ENCODE measurements around the gene PTCD1. TPM values are rescaled to one million over a fixed set of nuclear protein-coding genes. Genes with fewer than 3 reads are reported as not detected.

PTCD1 gene
- total and polyA plus RNA-seq, 9 of the 15 experiments (the other 6 are each of a cell fraction or from before 2014, with no cell fraction given): 0.46 to 17.1 (median 6.2) TPM

DNA sequence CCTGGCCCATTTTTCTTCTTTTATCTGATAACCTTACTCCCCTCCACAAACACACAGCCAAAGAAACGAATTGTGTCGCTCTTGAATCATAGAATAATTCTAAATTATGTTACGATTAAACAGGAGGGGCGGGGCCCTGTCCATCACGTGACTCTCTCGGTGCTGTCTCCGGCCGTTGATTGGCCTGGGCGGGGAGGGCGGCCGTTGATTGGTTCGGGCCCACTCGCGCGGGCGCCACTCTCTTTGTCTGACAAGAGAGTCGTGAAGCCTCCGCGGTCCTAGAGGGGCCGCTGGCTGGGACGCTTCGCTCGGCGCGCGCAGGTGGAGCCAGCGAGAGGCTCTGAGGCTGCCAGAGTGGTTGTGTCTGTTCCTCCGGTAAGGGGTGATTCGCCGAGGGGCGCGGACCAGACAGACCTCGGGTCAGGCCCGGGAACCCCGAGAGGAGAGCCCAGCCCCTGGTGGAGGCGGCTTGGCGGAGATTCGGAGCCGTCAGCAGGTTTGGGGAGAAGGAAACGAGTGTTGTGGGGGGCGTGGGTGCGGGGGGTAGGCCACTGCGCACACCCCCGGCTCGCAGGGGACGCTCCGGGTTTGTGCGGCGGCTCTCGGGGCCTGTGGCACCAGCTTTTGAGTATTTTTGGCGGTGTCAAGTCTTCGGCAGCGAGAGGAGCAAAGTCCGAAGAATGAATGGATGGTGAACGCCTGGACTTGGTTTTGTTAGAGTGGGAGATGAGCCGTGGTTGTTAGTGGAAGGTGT is 34.1 kb upstream of the PTCD1 start, which contains the start of gene ZNF789:
ZNF789 (plus strand) TSS at position 330 of the 754 bp plus-strand sequence. CDS start 3,567 bp downstream, outside the sequence.
- no TSS peak for BruUV-seq (replicated peaks)
- in situ Hi-C loops (cut with MboI): no loop called here
- ChIA-PET POLR2A (interaction anchor here (0.7 to 1.7 kb wide), 10 partner anchors 10 to 85 kb away, joined by 3 to 8 read pairs (median 3); partner anchors contain the start of genes ZKSCAN5, ZNF394 and ZNF655), CTCF (ENCODE audit: low intra/inter-chr PET ratio) (no interaction called here)
- no peaks in the 10 kb centered on the region for H3K27me3 ChIP-seq (ENCODE audit: control insufficient read depth in 2 of 2, insufficient read depth in 2 of 2, low read length in 2 of 2)
- H3K4me1 ChIP-seq (replicated peaks in 1 of 2; ENCODE audit: control insufficient read depth in 2 of 2, insufficient read depth in 2 of 2, low read length in 2 of 2): peaks cover 7 to 19% of the 10 kb centered on the region in 2 experiments; a peak in 4 of 5 replicates
- H3K27ac ChIP-seq (ENCODE audit: extremely low read depth, low read depth, low read length): peak within 1 kb of the TSS; percentile 92
- peak within 1 kb of the TSS; percentile 92 for H3K4me3 ChIP-seq
- DNase-seq (ENCODE audit: extremely low read depth in 1 of 4, low spot score in 3 of 4): peak; percentile 99 to 100 (median 99)
- WGBS (ENCODE audit: insufficient coverage, low coverage, missing lambda C conversion rate): 1% methylated on average over 54 of the region's 56 CpGs
- H3K79me2 ChIP-seq (ENCODE audit: control insufficient read depth, insufficient read depth, low read length): peaks cover 54% of the 10 kb centered on the region
- H3K9me1 ChIP-seq (ENCODE audit: control insufficient read depth, insufficient read depth, low read length): no peaks in the 10 kb centered on the region
- no peaks in the 10 kb centered on the region; the same call in 1 of the 2 replicates for H4K20me1 ChIP-seq (replicated peaks; ENCODE audit: control insufficient read depth, insufficient read depth, low read length)
- ATAC-seq: peak; percentile 97
- peaks cover 29% of the 10 kb centered on the region for H3K36me3 ChIP-seq (ENCODE audit: control insufficient read depth, insufficient read depth, low read length)
- H3K4me2 ChIP-seq (ENCODE audit: insufficient read depth, low read length): peak within 1 kb of the TSS; percentile 95
- intact Hi-C loops (cut with micrococcal nuclease): loop anchor here (1.0 to 10.0 kb wide), 2 partner anchors 28 to 82 kb away; partner anchors contain the start of genes FAM200A, ZNF394 and ZNF655
- H3K9me3 ChIP-seq (replicated peaks; ENCODE audit: control insufficient read depth, insufficient read depth, low read depth, low read length): no peaks in the 10 kb centered on the region
- peak within 1 kb of the TSS; percentile 85 to 97 for H3K9ac ChIP-seq (ENCODE audit: insufficient read depth in 1 of 2, low read depth in 2 of 2, low read length in 2 of 2)
- H2AFZ ChIP-seq (ENCODE audit: low read depth, low read length): peak within 1 kb of the TSS; percentile 91
- FAIRE-seq: peak; percentile 97
- no peak for TF ChIP-seq ZNF24 (IDR thresholded peaks at IDR 0.05)
- no peak for TF ChIP-seq IRF2 (CRISPR knock-in tag; IDR thresholded peaks at IDR 0.05)
- TF ChIP-seq NCOA4 (IDR thresholded peaks at IDR 0.05; ENCODE audit: partially characterized antibody): peak; percentile 33
- TF ChIP-seq, protein P1, sequence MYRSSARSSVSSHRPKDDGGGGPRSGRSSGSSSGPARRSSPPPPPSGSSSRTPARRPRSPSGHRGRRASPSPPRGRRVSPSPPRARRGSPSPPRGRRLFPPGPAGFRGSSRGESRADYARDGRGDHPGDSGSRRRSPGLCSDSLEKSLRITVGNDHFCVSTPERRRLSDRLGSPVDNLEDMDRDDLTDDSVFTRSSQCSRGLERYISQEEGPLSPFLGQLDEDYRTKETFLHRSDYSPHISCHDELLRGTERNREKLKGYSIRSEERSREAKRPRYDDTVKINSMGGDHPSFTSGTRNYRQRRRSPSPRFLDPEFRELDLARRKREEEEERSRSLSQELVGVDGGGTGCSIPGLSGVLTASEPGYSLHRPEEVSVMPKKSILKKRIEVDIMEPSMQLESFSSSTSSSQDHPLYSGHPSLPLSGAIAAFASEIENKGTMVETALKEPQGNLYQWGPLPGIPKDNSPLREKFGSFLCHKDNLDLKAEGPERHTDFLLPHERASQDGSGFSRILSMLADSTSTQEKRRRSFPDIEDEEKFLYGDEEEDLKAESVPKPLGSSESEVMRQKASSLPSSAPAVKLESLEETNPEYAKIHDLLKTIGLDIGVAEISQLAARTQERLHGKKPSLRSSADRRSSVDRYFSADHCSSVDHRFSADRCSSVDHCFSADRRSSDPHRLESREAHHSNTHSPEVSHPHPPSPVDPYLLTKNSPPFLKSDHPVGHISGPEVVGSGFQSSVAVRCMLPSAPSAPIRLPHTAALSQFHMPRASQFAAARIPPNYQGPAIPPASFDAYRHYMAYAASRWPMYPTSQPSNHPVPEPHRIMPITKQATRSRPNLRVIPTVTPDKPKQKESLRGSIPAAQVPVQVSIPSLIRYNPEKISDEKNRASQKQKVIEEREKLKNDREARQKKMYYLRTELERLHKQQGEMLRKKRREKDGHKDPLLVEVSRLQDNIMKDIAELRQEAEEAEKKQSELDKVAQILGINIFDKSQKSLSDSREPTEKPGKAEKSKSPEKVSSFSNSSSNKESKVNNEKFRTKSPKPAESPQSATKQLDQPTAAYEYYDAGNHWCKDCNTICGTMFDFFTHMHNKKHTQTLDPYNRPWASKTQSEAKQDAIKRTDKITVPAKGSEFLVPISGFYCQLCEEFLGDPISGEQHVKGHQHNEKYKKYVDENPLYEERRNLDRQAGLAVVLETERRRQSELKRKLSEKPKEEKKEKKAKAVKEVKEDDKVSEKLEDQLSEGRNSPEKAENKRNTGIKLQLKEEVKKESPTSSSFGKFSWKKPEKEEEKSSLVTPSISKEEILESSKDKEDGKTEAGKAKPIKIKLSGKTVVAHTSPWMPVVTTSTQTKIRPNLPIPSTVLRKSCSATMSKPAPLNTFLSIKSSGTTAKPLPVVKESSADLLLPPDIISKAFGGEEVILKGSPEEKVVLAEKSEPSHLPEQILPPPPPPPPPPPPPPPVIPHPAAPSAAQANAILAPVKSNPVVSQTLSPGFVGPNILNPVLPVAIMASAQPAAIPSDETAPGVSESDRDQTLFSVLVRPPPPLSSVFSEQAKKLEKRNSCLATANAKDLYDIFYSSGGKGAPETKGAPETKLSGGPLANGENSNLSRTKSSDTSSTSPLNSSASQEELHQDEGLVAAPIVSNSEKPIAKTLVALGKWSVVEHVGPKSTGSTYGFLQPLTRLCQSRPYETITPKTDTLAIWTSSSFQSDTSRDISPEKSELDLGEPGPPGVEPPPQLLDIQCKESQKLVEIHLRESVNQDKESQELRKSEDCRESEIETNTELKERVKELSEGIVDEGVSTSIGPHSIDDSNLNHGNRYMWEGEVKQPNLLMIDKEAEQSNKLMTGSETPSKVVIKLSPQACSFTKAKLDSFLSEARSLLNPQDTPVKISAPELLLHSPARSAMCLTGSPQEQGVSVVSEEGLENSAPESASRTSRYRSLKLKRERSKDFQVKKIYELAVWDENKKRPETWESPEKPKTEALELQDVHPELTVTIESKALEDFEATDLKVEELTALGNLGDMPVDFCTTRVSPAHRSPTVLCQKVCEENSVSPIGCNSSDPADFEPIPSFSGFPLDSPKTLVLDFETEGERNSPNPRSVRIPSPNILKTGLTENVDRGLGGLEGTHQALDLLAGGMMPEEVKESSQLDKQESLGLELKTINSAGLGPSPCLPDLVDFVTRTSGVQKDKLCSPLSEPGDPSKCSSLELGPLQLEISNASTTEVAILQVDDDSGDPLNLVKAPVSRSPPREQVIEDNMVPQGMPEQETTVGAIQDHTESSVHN (IDR thresholded peaks at IDR 0.05; ENCODE audit: borderline replicate concordance in 1 of 2, low read depth in 1 of 2): no peak
- TF ChIP-seq JUND (IDR thresholded peaks at IDR 0.05; ENCODE audit: borderline replicate concordance, low read depth, low read length): peak; percentile 63
- TF ChIP-seq JUND (tag; IDR thresholded peaks at IDR 0.05; ENCODE audit: borderline replicate concordance, low read depth, low read length): no peak; the same call in 2 of the 3 replicates
- no peak for TF ChIP-seq HNRNPUL1 (IDR thresholded peaks at IDR 0.05; ENCODE audit: low read length)
